WERI-Rb-1 (cell line): ENCODE data around the gene HIPK4.

Source experiments
- DNase-seq: peaks from one replicate; pipeline ENCODE4 v3.0.0-alpha.2; 2020
- H3K27ac ChIP-seq: fragments of 250-450 bp; sonication (Bioruptor Pico); 2 replicates; pipeline ENCODE4 v1.5.1; 2020; ENCODE audit warnings: mild to moderate bottlenecking, moderate library complexity
- H3K27me3 ChIP-seq: fragments of 250-450 bp; sonication (Bioruptor Pico); 2 replicates; pipeline ENCODE4 v1.5.1; 2021; ENCODE audit warnings: mild to moderate bottlenecking, low read depth, moderate library complexity; ENCODE audit not compliant: insufficient read depth, severe bottlenecking
- H3K36me3 ChIP-seq: fragments of 250-450 bp; sonication (Bioruptor Pico); 2 replicates; pipeline ENCODE4 v1.5.1; 2020; ENCODE audit warnings: mild to moderate bottlenecking, moderate library complexity
- H3K4me3 ChIP-seq: 2 replicates; pipeline ENCODE4 v1.5.1; 2011; ENCODE audit warnings: low read depth, mild to moderate bottlenecking, control low read depth, low read length
- H3K9me3 ChIP-seq: fragments of 250-450 bp; sonication (Bioruptor Pico); 2 replicates; pipeline ENCODE4 v1.5.1; 2021; ENCODE audit warnings: mild to moderate bottlenecking, moderate library complexity; ENCODE audit not compliant: severe bottlenecking
- CTCF ChIP-seq: IDR thresholded peaks from 2 replicates; pipeline ENCODE4 v1.5.1; 2011; ENCODE audit warnings: low read depth, mild to moderate bottlenecking, control low read depth, inconsistent platforms, low read length

The HIPK4 gene

DNA sequence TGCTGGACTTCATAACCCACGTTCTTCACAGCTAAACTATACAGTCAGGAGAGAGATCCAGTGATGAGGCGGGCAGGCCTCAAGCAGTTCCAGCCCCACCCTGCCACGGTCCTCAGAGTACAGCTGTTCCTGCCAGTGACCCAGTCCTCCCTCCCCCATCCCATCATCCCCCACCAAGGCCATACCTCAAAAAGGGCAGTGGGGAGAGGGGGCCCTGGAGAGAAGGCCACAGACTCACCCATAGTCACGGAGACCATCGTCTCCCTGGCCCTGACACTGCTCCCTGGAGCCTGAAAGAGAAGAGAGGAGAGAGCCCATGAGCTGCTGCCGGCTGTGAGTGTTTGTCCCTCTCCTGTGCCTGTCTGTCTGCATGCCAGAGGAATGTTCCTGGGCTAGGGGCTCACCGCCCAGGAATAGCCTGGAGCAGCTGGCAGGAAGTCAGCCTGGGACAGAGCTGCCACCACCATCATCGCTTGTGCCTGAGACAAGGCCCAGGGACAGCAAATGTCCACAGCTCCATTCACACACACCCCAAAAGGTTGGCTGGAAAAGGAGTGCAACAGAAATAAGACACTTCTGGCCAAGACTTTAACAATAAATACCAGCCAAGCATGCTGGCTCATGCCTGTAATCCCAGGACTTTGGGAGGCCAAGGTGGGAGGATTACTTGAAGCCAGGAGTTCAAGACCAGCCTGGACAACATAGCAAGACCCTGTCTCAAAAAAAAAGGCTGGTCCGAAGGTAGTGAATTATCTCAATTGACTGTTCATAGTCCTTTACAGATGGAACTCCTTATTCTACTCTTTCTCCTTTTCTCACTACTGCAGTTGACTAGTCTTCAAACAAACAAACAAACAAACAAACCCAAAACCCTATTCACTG, 48.1 kb downstream of the HIPK4 start:
- Histone ChIP-seq H3K36me3 (peaks cover 26% of the 10 kb centered on the region), H3K9me3 (no peaks in the 10 kb centered on the region), H3K4me3 (no peak overlapping the region), H3K27ac (no peak overlapping the region), H3K27me3 (no peaks in the 10 kb centered on the region)
- no peak for DNase-seq
- TF ChIP-seq CTCF: no peak

DNA sequence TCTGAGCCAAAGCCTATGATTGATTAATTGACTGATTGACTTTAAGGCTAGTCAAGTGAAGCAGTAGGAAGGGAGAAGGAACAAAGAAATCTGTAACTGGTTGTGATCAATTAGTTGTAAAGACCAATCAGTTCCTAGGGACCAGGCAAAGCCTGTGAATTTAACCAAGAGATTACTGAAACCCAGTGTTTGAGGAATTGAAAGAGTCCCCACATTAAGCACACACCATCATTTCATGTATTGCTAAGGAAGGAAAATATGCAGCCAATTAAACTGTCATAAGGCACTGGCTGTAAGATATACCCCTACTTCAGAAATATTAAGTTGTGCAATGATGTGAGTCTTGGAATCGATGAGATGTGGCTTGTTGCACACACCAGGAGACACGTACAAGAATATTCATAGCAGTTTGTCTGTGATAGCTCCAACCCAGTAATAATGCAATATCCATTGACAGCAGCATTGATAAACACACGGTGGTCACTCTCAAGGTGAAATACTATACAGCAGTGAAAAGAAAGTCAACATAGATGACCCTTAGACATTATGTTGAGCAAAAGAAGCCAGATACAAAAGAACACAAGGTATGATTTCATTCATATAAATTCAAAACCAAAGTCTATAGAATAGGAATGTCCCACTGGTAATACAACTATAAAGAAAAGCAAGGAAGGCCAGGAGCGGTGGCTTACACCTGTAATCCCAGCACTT, 50.8 kb downstream of the HIPK4 start:
- Histone ChIP-seq H3K27ac (no peak overlapping the region), H3K9me3 (no peaks in the 10 kb centered on the region), H3K4me3 (no peak overlapping the region), H3K36me3 (peaks cover 32% of the 10 kb centered on the region), H3K27me3 (no peaks in the 10 kb centered on the region)
- TF ChIP-seq CTCF: no peak
- DNase-seq: no peak

- Histone ChIP-seq H3K27me3 (no peaks in the 10 kb centered on the region), H3K4me3 (no peak overlapping the region), H3K27ac (no peak overlapping the region), H3K36me3 (peaks cover 47% of the 10 kb centered on the region), H3K9me3 (no peaks in the 10 kb centered on the region)
- no peak for TF ChIP-seq CTCF
- no peak for DNase-seq
Observed at GRCh38 chr19:40337594-40337993, 52.4 kb downstream of the HIPK4 start.

- Histone ChIP-seq H3K27me3 (no peaks in the 10 kb centered on the region), H3K36me3 (peaks cover 45% of the 10 kb centered on the region), H3K27ac (no peak overlapping the region), H3K4me3 (no peak overlapping the region), H3K9me3 (no peaks in the 10 kb centered on the region)
- TF ChIP-seq CTCF: no peak
- no peak for DNase-seq
Observed at GRCh38 chr19:40337107-40337506, 52.9 kb downstream of the HIPK4 start.

DNA sequence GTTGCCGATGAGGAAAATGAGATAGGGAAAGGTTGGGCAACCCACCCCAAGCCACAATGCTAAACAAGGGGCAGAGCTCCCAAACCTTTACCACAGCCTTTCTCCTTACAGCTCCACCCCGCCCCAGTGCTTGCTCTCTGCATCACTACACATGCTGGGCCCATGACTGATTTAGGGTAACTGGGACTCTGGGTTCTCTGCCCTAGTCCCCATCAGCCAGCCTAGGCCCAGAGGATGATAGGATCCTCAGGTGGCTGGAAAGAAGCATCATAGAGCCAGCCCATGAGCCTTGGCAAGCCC, 53.4 kb downstream of the HIPK4 start:
- no peak overlapping the region for H3K4me3 ChIP-seq
- no peak for TF ChIP-seq CTCF
- no peaks in the 10 kb centered on the region for H3K9me3 ChIP-seq
- H3K27ac ChIP-seq: no peak overlapping the region
- H3K27me3 ChIP-seq: no peaks in the 10 kb centered on the region
- DNase-seq: no peak
- H3K36me3 ChIP-seq: peaks cover 51% of the 10 kb centered on the region
